ENCODE measurements around the gene CABLES1.

CABLES1 gene

DNA sequence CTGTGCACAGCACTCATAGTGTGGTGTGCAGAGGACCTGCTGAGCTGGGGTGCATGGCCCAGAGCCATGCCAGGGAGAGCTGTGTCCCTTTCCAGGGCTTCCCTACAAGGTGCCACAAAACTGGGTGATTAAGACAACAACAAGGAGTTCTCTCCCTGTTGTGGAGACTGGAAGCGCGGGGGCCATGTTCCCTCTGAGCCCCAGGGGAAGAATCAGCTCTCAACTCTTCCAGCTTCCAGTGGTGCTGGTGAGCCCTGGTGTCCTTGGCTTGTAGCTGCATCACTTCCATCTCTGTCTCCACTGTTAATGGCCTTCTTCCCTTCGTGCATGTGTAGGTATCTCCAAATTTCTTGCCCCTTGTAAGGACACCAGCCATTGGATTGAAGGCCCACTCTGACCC lies 73.3 kb downstream of the CABLES1 start:
- no peak for TF ChIP-seq POLR2A (IDR thresholded peaks at IDR 0.05; ENCODE audit: low read depth, low read length)
- FAIRE-seq, result no peak
- no peak for DNase-seq (ENCODE audit: insufficient read length, low spot score)

DNA sequence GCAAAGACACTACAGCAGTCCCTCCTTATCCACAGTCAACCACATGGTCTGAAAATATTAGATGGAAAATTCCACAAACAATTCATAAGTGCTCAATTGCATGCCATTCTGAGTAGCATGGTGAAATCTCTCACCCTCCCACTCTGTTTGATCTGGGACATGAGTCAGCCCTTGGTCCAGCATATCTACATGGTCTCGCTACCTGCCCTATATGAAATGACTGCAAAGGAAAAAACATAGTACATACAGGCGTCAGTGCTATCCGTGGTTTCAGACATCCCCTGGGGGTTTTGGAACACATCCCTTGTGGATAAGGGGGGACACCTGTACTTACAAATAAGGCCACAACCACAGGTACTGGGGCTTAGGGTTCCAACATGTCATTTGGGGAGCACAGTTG lies 73.7 kb downstream of the CABLES1 start:
- no peak for DNase-seq (ENCODE audit: insufficient read length, low spot score)
- no peak for TF ChIP-seq POLR2A (IDR thresholded peaks at IDR 0.05; ENCODE audit: low read depth, low read length)
- no peak for FAIRE-seq

DNA sequence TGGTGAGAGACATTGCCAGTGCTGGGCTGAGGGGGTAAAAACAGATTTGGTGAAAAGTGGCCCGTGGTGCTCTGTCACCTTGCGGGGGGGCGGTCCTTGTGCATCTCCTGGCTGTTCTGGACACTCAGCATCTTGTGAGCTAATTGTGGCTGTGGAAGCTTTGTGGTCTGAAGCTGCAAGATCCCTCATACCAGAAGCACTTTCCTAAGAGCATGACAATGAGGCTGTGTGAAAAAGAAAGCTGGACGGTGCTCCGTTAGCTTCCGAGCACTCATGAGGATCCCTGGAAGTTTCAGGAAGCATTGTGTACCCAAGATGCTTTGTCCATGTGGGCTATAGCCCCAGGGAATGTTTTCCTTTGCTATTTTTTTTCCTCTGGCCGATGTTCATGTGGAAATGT lies 74.5 kb downstream of the CABLES1 start:
- FAIRE-seq, result no peak
- TF ChIP-seq POLR2A (IDR thresholded peaks at IDR 0.05; ENCODE audit: low read depth, low read length), result no peak
- no peak for DNase-seq (ENCODE audit: insufficient read length, low spot score)

DNA sequence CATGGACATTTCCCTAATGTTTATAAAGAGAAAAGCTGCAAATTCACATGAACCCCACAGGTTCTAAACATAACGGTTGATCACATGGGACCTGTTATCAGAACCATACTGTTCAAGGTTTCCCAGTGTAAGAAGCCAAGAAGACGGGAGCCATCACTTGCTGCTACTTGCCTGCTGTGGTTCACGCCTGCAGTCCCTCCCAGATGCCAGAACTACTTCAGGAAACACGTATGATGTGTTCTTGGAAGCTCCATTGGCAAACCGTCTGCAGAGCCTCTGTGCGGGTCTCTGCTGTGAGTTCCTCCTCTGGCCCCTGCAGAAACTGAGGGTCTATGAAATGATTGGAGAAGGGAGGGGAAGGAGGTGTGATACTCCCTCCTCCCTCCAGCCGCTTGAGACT lies 75.2 kb downstream of the CABLES1 start:
- DNase-seq (ENCODE audit: insufficient read length, low spot score), result no peak
- no peak for FAIRE-seq

DNA sequence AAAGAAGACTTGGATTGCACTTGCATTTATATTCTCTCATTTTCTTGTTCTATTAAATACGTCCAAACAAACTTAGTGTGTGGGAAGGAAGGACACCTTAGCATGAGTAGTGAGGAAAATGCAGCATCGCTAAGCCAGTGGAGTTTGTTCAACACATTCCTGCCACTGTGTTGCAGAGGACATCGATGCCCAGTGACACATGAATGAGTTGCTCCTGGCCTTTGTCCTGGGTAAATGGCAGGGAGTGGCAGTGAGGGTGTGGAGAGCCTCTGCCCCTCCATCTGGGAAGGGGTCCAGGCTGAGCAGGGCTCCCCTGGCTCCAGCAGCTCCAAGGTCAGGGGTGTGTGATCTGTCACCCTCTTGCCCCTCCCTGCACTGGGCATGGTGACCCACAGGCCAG lies 75.9 kb downstream of the CABLES1 start:
- no peak for FAIRE-seq
- no peak for DNase-seq (ENCODE audit: insufficient read length, low spot score)
- no peak for TF ChIP-seq POLR2A (IDR thresholded peaks at IDR 0.05; ENCODE audit: low read depth, low read length)

More for the DNA sequence above, 75.2 kb downstream of the CABLES1 start:
- no peak for TF ChIP-seq POLR2A (IDR thresholded peaks at IDR 0.05; ENCODE audit: low read depth, low read length)

DNA sequence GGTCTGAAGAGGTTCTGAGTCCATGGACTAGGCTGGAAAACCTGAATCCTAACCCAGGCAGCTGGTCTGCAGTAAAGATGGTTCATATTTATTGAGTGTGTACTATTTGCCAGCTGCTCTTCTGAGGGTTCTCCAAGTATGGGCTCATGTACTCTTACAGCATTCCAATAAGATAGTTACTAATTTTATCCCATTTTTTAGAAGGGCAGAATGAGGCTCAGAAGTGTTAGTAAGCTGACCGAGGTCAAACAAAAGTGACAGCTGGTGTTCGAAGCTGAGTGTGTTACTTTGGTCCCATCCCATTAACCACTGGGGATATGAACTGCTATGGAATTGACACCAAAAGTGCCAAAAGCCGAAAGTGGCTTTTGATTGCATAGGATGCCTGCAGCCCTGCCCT lies 76.9 kb downstream of the CABLES1 start:
- TF ChIP-seq POLR2A (IDR thresholded peaks at IDR 0.05; ENCODE audit: low read depth, low read length), result no peak
- FAIRE-seq, result no peak

DNA sequence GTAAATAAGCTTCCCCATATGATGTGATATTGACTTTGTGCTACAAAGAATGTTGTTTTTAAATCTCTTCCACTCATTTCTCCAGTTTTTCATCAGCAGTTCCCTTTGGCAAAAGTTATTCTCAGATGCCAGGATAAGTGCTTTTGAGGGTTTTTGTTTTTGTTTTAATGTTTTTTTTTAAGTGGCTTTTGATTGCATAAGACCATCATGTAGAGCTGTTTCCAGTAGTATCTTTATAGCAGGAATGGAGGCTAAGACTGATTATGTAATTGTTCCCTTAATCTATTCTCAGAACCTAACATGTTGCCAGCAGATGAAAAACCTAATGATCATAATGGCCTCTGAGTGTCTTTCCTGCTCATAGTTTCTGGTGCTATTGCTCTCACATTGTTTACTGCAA lies 77.9 kb downstream of the CABLES1 start:
- TF ChIP-seq POLR2A (IDR thresholded peaks at IDR 0.05; ENCODE audit: low read depth, low read length), result no peak
- DNase-seq (ENCODE audit: insufficient read length, low spot score), result no peak
- no peak for FAIRE-seq

More for the DNA sequence above, 76.9 kb downstream of the CABLES1 start:
- no peak for DNase-seq (ENCODE audit: insufficient read length, low spot score)

DNA sequence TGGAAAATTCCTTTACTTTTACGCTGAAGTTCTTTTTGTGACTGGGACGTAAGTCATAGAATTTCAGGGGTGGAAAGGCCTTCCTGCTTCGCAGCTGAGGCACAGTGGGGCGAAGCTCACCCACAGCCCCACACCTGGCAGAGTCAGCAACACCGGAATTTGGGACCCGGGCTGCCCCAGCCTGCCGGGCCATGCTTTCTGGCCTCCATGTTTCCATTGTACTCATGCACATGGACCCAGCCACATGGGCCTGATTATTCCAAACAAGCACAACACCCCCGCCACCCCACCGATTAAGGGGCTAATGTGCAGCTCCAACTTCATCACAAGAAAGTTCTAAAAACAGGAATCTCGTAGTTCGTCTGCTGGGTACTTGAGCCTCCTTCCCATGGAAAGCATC lies 82.5 kb downstream of the CABLES1 start:
- no peak for DNase-seq (ENCODE audit: insufficient read length, low spot score)
- TF ChIP-seq POLR2A (IDR thresholded peaks at IDR 0.05; ENCODE audit: low read depth, low read length), result no peak
- FAIRE-seq, result no peak

DNA sequence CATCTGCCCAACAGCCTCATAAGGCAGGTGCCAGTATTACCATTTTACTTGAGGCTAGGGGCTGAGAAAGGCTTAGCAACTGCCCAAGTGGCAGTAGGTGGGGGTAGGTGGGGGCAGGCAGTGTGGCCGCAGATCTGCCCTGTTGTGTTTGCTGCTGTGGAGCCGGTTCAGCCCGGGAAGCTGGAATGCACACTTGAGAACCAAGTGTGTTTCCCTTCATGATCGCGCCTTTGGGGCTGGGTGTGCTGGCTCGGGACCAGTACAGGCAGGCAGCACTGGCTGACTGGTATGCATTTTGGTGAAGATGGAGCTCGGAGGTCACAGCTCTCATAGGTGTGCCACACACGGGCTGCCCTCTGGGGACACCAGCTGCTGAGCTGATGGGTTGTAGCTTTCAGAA lies 85.1 kb downstream of the CABLES1 start:
- no peak for TF ChIP-seq POLR2A (IDR thresholded peaks at IDR 0.05; ENCODE audit: low read depth, low read length)
- no peak for FAIRE-seq
- no peak for DNase-seq (ENCODE audit: insufficient read length, low spot score)

DNA sequence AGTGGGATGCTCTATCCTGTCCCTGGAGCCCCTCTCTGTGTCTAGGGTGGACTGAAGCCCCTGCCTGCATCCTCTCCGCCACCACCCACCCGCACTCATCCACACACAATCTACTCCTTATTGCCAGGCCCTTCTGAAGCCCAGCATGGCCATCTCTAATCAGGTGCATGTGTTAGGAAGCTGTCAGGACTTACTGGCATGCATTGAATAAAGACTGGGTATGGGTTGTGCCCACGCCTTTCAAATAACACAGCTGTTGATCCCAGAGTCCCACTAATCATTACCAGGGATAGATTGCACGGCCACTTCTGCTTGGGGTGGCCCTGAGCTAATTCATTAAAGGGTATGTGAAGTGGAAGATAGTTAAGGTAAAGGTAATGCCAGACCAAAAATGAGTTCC lies 88.4 kb downstream of the CABLES1 start:
- TF ChIP-seq POLR2A (IDR thresholded peaks at IDR 0.05; ENCODE audit: low read depth, low read length), result no peak
- DNase-seq (ENCODE audit: insufficient read length, low spot score) (no peak), FAIRE-seq (no peak)

DNA sequence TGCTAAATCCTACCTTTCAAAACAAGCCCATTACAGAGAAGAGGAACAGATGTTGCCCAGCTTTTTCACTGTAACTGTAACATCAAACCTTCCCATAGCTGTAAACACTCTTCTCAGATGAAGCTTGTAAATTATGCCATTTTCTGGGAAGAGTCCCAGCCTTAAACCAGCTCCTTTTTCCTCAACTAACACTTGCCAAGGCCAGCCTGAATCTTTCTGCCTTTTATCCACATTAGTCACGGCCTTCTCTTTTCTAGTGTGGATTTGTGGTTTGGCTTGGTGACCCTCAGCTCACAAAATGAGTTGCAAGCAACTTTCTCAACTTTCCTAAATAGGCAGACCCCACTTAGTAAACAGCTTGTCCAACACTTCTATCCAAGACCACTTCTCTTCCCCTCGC lies 90.2 kb downstream of the CABLES1 start:
- DNase-seq (ENCODE audit: insufficient read length, low spot score) (peak; percentile 42), FAIRE-seq (no peak)
- TF ChIP-seq POLR2A (IDR thresholded peaks at IDR 0.05; ENCODE audit: low read depth, low read length), result no peak

DNA sequence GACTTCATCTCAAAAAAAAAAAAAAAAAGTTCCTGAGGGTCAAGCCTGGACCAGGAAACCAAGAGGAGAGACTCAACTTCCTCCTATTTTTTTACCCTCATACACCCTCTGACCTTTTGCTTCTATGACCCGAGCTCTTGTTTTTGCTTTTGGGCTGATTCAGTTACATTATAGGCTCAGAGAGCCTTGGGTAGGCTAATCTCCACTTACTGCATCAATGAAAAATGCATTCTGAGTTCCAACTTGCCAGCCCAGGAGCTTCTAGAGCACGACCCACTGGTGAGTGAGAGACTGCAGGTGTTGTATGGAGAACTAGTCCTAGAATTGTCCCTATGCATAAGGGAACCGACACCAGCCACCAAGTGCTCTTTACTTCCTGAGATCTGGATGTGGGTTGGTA lies 91.1 kb downstream of the CABLES1 start:
- no peak for FAIRE-seq
- no peak for TF ChIP-seq POLR2A (IDR thresholded peaks at IDR 0.05; ENCODE audit: low read depth, low read length)
- DNase-seq (ENCODE audit: insufficient read length, low spot score), result no peak

DNA sequence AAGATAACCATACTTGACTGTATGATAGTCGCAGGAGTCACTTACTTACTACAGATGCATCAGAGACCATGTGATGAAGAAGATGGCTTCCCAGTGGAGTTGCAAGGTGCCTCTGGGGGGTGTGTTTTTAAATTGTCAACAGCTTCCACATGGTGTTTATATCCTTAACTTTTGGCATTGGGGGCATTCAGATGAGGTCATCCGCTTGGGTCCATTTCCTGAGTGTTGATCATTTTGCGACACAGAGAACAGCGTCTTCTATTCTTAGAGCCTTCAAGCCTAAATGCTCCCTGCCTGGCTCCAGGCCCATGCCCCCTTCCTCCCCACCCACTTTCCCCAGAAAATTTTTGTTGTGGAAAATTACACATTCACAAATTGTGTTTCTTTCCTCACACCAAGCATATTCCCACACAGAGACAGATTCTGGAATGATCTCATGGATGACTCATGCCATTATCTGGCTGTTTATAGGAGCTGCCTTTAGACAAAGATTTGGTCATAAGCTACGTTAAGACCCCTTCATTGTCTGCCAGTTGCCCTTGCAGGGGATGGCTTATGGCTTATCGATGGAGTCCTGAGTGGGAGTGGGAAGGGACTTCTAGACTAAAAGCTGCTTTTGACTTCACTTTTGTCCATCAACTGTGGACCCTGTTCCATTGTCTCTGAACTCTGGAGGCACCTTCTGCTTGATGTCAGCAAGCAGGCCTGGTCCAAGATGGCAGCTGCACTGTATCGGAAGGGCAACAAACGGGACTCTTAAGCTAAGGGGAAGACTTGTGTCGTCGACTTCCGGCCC lies 91.8 kb downstream of the CABLES1 start:
- peak; percentile 15 for DNase-seq (ENCODE audit: insufficient read length, low spot score)
- FAIRE-seq, result no peak
- no peak for TF ChIP-seq POLR2A (IDR thresholded peaks at IDR 0.05; ENCODE audit: low read depth, low read length)

DNA sequence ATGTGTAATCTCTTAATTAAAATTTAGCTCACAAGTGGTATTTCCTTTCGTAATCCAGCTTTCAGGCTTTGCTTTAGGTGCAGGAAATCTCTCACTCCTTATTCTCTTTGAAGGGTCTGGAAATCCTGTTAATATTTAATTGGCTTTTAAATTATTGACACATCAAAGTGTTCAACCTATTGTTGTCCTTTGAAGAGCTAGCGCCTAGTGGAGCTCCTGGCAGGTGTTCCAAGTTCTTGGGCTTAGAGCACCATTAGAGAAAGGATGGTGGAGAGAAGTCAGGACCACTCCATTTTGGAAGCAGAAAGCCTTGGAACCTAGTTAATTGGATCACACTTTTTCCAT lies 92.4 kb downstream of the CABLES1 start:
- FAIRE-seq, result no peak
- no peak for DNase-seq (ENCODE audit: insufficient read length, low spot score)
- TF ChIP-seq POLR2A (IDR thresholded peaks at IDR 0.05; ENCODE audit: low read depth, low read length), result no peak
